A673 (cell line): ENCODE measurements around the gene ABHD17A. TPM values are rescaled to one million over a fixed set of nuclear protein-coding genes. Genes with fewer than 3 reads are reported as not detected.
A peak's percentile ranks its signal among the peaks of the same experiment; 100 is the strongest.

Experiments used
- BruUV-seq: library from RNA; stranded (reverse); fragments of 400-500 nt; replicated peaks from 2 replicates; lab custom pipeline; 2021; lab: Mats Ljungman, UMichigan
- CTCF ChIA-PET: fragments of 300-600 bp; sonication (Branson Sonifier 250); formaldehyde crosslinking; loops from one replicate; lab custom pipeline; 2022; ENCODE audit warnings: antibody characterized with exemption; lab: Charles Lee
- POLR2A ChIA-PET: fragments of 300-600 bp; sonication (Branson Sonifier 250); formaldehyde crosslinking; loops from one replicate; lab custom pipeline; 2022; ENCODE audit warnings: antibody characterized with exemption; ENCODE audit not compliant: low non-redundant PET; lab: Charles Lee
- DNase-seq: peaks from one replicate; pipeline ENCODE4 v3.0.0-alpha.2; 2015; ENCODE audit warnings: low spot score
- H3K27ac ChIP-seq: fragments of 200-600 bp; sonication (generic); 2 replicates; pipeline ENCODE4 v1.5.1; 2016; ENCODE audit warnings: mixed run types, low read depth, mild to moderate bottlenecking, mixed read lengths, antibody characterized with exemption, low read length; ENCODE audit not compliant: poor library complexity, severe bottlenecking
- H3K27me3 ChIP-seq: fragments of 200-600 bp; sonication (generic); replicated peaks from 2 replicates; pipeline ENCODE4 v1.6.1; 2017; ENCODE audit warnings: mixed run types, low read depth, mild to moderate bottlenecking, mixed read lengths, antibody characterized with exemption, low read length; ENCODE audit not compliant: insufficient read depth, poor library complexity
- H3K36me3 ChIP-seq: fragments of 200-600 bp; sonication (generic); 2 replicates; pipeline ENCODE4 v1.6.1; 2016; ENCODE audit warnings: mixed run types, mild to moderate bottlenecking, mixed read lengths, antibody characterized with exemption, low read length; ENCODE audit not compliant: insufficient read depth, poor library complexity, severe bottlenecking
- H3K4me1 ChIP-seq: fragments of 200-600 bp; sonication (generic); 2 replicates; pipeline ENCODE4 v1.6.1; 2017; ENCODE audit warnings: mixed run types, mild to moderate bottlenecking, mixed read lengths, antibody characterized with exemption, low read length; ENCODE audit not compliant: insufficient read depth, poor library complexity, severe bottlenecking
- H3K4me3 ChIP-seq: fragments of 200-600 bp; sonication (generic); 2 replicates; pipeline ENCODE4 v1.5.1; 2016; ENCODE audit warnings: low read depth, mixed run types, mild to moderate bottlenecking, mixed read lengths, low read length; ENCODE audit not compliant: poor library complexity, severe bottlenecking
- H3K9me3 ChIP-seq: fragments of 200-600 bp; sonication (generic); 2 replicates; pipeline ENCODE4 v1.6.1; 2016; ENCODE audit warnings: mixed run types, low read depth, mild to moderate bottlenecking, mixed read lengths, antibody characterized with exemption, low read length; ENCODE audit not compliant: poor library complexity, severe bottlenecking
- EZH2 ChIP-seq: fragments of 200-600 bp; sonication (generic); IDR thresholded peaks from 2 replicates; pipeline ENCODE4 v1.6.1; 2017; ENCODE audit warnings: borderline replicate concordance, low read depth, mild to moderate bottlenecking, mixed read lengths, antibody characterized with exemption, low read length; ENCODE audit not compliant: poor library complexity, severe bottlenecking
- intact Hi-C: fragments of 100-400 bp; cut with micrococcal nuclease; formaldehyde crosslinking; loops from one replicate; pipeline ENCODE4 v1.10.0; 2022; ENCODE audit not compliant: unreplicated experiment
- total RNA-seq: library from RNA; stranded (reverse); gene quantifications from 2 replicates; pipeline ENCODE4 v1.2.3, GENCODE V29; 2021
- TF ChIP-seq, protein P1 (sequence below): fragments of 300-800, 200-600 bp; sonication (generic); conservative IDR thresholded peaks from 2 replicates; pipeline ENCODE4 v1.5.1; 2017; ENCODE audit warnings: low read depth, mild to moderate bottlenecking, antibody characterized with exemption, low read length, moderate library complexity, mixed read lengths

Gene ABHD17A
- total RNA-seq, 1 experiment from 2014 or later, result 56.9 TPM

DNA sequence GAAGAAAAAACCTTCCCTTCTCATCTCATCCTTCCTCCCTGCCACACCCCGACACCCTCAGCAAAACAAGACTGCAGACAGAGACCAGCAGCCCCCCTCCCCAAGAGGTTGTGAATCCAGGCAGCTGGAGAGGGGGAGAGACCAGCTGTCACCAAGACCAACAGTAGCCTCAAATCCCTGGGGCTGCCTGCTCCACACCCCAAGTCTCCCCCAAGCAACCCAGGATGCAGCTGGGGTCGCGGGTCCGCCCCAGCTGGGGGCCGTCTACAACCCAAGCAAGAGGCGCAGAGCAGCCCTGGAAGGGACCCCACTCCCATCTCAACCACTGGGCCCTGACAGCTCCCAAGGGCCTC, 29.0 kb downstream of the ABHD17A start:
- Histone ChIP-seq H3K27ac (peak overlapping the region; percentile 80), H3K4me3 (peak overlapping the region; percentile 43), H3K36me3 (peaks cover 4% of the 10 kb centered on the region), H3K9me3 (no peaks in the 10 kb centered on the region), H3K27me3 (no peaks in the 10 kb centered on the region), H3K4me1 (peaks cover 96% of the 10 kb centered on the region)
- no TSS peak for BruUV-seq
- DNase-seq, result no peak
- intact Hi-C loops, result loop anchor here (5.0 kb wide), 1 partner anchor 589 kb away; the partner anchor contains the start of gene CIRBP
- ChIA-PET CTCF (interaction anchor here (0.5 kb wide), 1 partner anchor 8 kb away, joined by 6 read pairs; no protein-coding TSS in a partner anchor), POLR2A (no interaction called here)
- TF ChIP-seq, protein P1, sequence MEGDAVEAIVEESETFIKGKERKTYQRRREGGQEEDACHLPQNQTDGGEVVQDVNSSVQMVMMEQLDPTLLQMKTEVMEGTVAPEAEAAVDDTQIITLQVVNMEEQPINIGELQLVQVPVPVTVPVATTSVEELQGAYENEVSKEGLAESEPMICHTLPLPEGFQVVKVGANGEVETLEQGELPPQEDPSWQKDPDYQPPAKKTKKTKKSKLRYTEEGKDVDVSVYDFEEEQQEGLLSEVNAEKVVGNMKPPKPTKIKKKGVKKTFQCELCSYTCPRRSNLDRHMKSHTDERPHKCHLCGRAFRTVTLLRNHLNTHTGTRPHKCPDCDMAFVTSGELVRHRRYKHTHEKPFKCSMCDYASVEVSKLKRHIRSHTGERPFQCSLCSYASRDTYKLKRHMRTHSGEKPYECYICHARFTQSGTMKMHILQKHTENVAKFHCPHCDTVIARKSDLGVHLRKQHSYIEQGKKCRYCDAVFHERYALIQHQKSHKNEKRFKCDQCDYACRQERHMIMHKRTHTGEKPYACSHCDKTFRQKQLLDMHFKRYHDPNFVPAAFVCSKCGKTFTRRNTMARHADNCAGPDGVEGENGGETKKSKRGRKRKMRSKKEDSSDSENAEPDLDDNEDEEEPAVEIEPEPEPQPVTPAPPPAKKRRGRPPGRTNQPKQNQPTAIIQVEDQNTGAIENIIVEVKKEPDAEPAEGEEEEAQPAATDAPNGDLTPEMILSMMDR, result no peak
- no peak for TF ChIP-seq EZH2

DNA sequence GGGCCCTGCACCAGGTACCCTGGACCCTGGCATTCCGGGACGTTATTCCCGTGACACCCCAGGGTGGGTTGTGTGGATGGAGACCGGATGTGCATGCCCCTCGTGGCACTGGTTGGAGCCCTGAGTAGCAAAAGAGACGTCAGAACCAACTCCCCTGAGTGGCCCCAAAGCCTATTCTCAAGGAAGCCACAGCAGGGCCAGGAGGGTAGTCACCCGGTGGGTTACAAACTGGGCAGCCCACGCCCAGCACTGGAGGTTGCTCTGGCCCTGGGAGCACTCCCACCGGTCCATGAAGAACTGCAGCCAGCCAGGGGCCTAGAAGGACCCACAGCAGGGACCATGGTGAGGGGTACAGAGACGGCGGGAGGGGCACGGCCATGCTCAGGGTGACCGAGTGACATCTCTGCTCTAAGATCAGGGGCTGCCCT, 29.5 kb downstream of the ABHD17A start:
- Histone ChIP-seq H3K4me1 (peaks cover 92% of the 10 kb centered on the region), H3K4me3 (peak overlapping the region; percentile 43), H3K36me3 (peaks cover 4% of the 10 kb centered on the region), H3K27ac (peak overlapping the region; percentile 80), H3K9me3 (no peaks in the 10 kb centered on the region), H3K27me3 (no peaks in the 10 kb centered on the region)
- no peak for DNase-seq
- CTCF ChIA-PET, result no interaction called here
- POLR2A ChIA-PET, result no interaction called here
- TF ChIP-seq EZH2, result no peak
- TF ChIP-seq, protein P1, result no peak
- BruUV-seq, result no TSS peak
- intact Hi-C loops, result loop anchor here (5.0 kb wide), 1 partner anchor 589 kb away; the partner anchor contains the start of gene CIRBP

DNA sequence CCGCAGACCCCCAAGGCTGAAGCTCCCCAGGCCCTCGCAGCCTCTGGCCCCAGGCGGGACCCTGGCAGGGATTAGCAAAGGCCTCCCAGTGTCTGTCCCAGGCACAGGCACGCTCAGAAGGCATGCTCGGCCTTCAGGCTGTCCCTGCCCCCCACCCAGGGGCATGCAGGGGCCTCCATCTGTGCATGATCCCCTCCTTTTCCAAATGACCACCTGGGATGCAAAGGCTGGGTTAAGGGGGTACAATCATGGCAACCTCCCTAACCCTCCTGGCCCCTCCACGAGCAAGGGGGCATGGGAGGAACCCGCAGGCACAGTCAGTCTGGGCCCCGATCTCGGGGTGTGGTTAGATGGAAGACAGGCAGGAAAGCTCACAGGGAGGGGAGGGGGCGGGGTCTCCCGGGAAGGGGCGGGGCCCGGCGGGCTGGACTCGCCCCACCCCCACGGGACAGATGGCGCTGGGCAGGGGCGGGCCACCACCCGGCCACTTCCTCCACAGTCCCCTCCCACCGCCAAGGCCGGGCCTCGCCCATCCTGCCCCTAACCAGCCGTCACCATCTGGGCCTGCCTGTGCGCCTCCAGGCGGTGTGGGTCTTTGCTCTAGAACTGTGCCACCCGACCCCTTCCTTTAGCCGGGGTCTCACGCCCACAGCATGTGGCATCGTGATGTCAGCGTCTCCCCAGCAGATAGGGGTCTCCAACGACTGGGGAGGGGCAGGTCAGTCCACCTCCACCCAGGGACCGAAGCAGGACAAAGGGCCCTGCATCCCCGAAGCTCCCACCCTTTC, 30.1 kb downstream of the ABHD17A start:
- intact Hi-C loops, result loop anchor here (5.0 kb wide), 1 partner anchor 588 kb away; the partner anchor contains the start of gene CIRBP
- H3K4me3 ChIP-seq, result peak overlapping the region; percentile 43
- ChIA-PET CTCF (interaction anchor here (0.6 kb wide), 1 partner anchor 29 kb away, joined by 5 read pairs; no protein-coding TSS in a partner anchor), POLR2A (interaction anchor here (0.6 kb wide), 1 partner anchor 261 kb away, joined by 5 read pairs; no protein-coding TSS in a partner anchor)
- DNase-seq, result peak; percentile 89
- no TSS peak for BruUV-seq
- no peaks in the 10 kb centered on the region for H3K27me3 ChIP-seq
- no peaks in the 10 kb centered on the region for H3K9me3 ChIP-seq
- H3K27ac ChIP-seq, result peak overlapping the region; percentile 80
- peaks cover 4% of the 10 kb centered on the region for H3K36me3 ChIP-seq
- H3K4me1 ChIP-seq, result peaks cover 86% of the 10 kb centered on the region
- no peak for TF ChIP-seq EZH2
- TF ChIP-seq, protein P1, result no peak
